H9 (cell line): Measurements from ENCODE around the gene NECAB2. TPM values are rescaled to one million over a fixed set of nuclear protein-coding genes. Genes with fewer than 3 reads are reported as not detected.

Experiments
- DNase-seq: peaks from one replicate; pipeline ENCODE4 v3.0.0-alpha.2; 2017
- H2AFZ ChIP-seq: one replicate; pipeline ENCODE4 v1.6.1; 2013; ENCODE audit warnings: mild to moderate bottlenecking, low read length, control low read depth, moderate library complexity
- H2AK5ac ChIP-seq: 2 replicates; pipeline ENCODE4 v1.6.1; 2013; ENCODE audit warnings: low read length, control low read depth, mixed read lengths; ENCODE audit not compliant: insufficient read length
- H2BK120ac ChIP-seq: one replicate; pipeline ENCODE4 v1.6.1; 2013; ENCODE audit warnings: low read depth, mild to moderate bottlenecking, low read length, control low read depth, inconsistent platforms; ENCODE audit not compliant: poor library complexity, severe bottlenecking
- H2BK12ac ChIP-seq: 2 replicates; pipeline ENCODE4 v1.6.1; 2013; ENCODE audit warnings: low read length, control low read depth, mixed read lengths, low read depth; ENCODE audit not compliant: insufficient read length
- H2BK15ac ChIP-seq: 2 replicates; pipeline ENCODE4 v1.6.1; 2013; ENCODE audit warnings: low read depth, low read length, control low read depth
- H2BK20ac ChIP-seq: one replicate; pipeline ENCODE4 v1.6.1; 2013; ENCODE audit warnings: low read depth, mild to moderate bottlenecking, low read length, control low read depth, inconsistent platforms; ENCODE audit not compliant: poor library complexity, severe bottlenecking
- H2BK5ac ChIP-seq: 2 replicates; pipeline ENCODE4 v1.6.1; 2013; ENCODE audit warnings: low read length, control low read depth, mixed read lengths; ENCODE audit not compliant: insufficient read length
- H3K14ac ChIP-seq: 2 replicates; pipeline ENCODE4 v1.6.1; 2013; ENCODE audit warnings: low read length, control low read depth; ENCODE audit not compliant: insufficient read depth
- H3K18ac ChIP-seq: 2 replicates; pipeline ENCODE4 v1.6.1; 2013; ENCODE audit warnings: low read depth, mild to moderate bottlenecking, mixed read lengths, low read length, control low read depth; ENCODE audit not compliant: insufficient read length
- H3K23ac ChIP-seq: 2 replicates; pipeline ENCODE4 v1.6.1; 2013; ENCODE audit warnings: low read length, control low read depth, mixed read lengths, low read depth; ENCODE audit not compliant: insufficient read length
- H3K23me2 ChIP-seq: 2 replicates; pipeline ENCODE4 v1.6.1; 2013; ENCODE audit warnings: low read depth, mild to moderate bottlenecking, mixed read lengths, low read length, control low read depth; ENCODE audit not compliant: insufficient read length, poor library complexity, severe bottlenecking
- H3K27ac ChIP-seq: 2 replicates; pipeline ENCODE4 v1.5.1; 2013; ENCODE audit warnings: low read length, control low read depth, mixed read lengths, low read depth; ENCODE audit not compliant: insufficient read length
- H3K27me3 ChIP-seq: 2 replicates; pipeline ENCODE4 v1.6.1; 2013; ENCODE audit warnings: low read length, control low read depth, inconsistent platforms; ENCODE audit not compliant: insufficient read depth
- H3K4ac ChIP-seq: 2 replicates; pipeline ENCODE4 v1.6.1; 2013; ENCODE audit warnings: low read depth, mild to moderate bottlenecking, control low read depth, inconsistent platforms, low read length, moderate library complexity
- H3K4me1 ChIP-seq: 2 replicates; pipeline ENCODE4 v1.6.1; 2013; ENCODE audit warnings: low read length, control low read depth, inconsistent platforms; ENCODE audit not compliant: insufficient read depth
- H3K4me2 ChIP-seq: 2 replicates; pipeline ENCODE4 v1.6.1; 2013; ENCODE audit warnings: low read length, control low read depth, mixed read lengths; ENCODE audit not compliant: insufficient read length, insufficient read depth
- H3K56ac ChIP-seq: 2 replicates; pipeline ENCODE4 v1.6.1; 2013; ENCODE audit warnings: low read depth, mild to moderate bottlenecking, mixed read lengths, low read length, control low read depth; ENCODE audit not compliant: insufficient read length
- H3K79me1 ChIP-seq: 2 replicates; pipeline ENCODE4 v1.6.1; 2013; ENCODE audit warnings: low read depth, mild to moderate bottlenecking, moderate library complexity, low read length, control low read depth, inconsistent platforms; ENCODE audit not compliant: insufficient read depth, poor library complexity, severe bottlenecking
- H3K79me2 ChIP-seq: 2 replicates; pipeline ENCODE4 v1.6.1; 2013; ENCODE audit warnings: low read length, control low read depth, inconsistent platforms; ENCODE audit not compliant: insufficient read depth
- H3K9ac ChIP-seq: 2 replicates; pipeline ENCODE4 v1.6.1; 2013; ENCODE audit warnings: low read length, control low read depth, mixed read lengths; ENCODE audit not compliant: insufficient read length; ENCODE audit errors: extremely low read depth
- H3K9me3 ChIP-seq: one replicate; pipeline ENCODE4 v1.6.1; 2013; ENCODE audit warnings: low read depth, low read length, inconsistent platforms; ENCODE audit not compliant: control insufficient read depth
- H3T11ph ChIP-seq: one replicate; pipeline ENCODE4 v1.6.1; 2013; ENCODE audit warnings: mild to moderate bottlenecking, low read length, control low read depth, inconsistent platforms
- H4K20me1 ChIP-seq: one replicate; pipeline ENCODE4 v1.6.1; 2013; ENCODE audit not compliant: control insufficient read depth, insufficient read length, insufficient read depth
- H4K5ac ChIP-seq: 2 replicates; pipeline ENCODE4 v1.6.1; 2013; ENCODE audit warnings: low read depth, mild to moderate bottlenecking, mixed read lengths, low read length, control low read depth; ENCODE audit not compliant: insufficient read length
- H4K8ac ChIP-seq: replicated peaks from 2 replicates; pipeline ENCODE4 v1.6.1; 2013; ENCODE audit warnings: low read length, control low read depth, mixed read lengths, low read depth; ENCODE audit not compliant: insufficient read length
- H4K91ac ChIP-seq: 2 replicates; pipeline ENCODE4 v1.6.1; 2013; ENCODE audit warnings: low read depth, mild to moderate bottlenecking, moderate library complexity, mixed read lengths, low read length, control low read depth; ENCODE audit not compliant: insufficient read length
- H3K27ac Mint-ChIP-seq, 3 experiments: 2 replicates in 2 of 3; 3 replicates in 1 of 3; pipeline ENCODE4 v1.8.0; 2020 to 2021; ENCODE audit warnings: mixed read lengths in 3 of 3, mild to moderate bottlenecking in 1 of 3, moderate library complexity in 1 of 3
- H3K27me3 Mint-ChIP-seq: 2 replicates; pipeline ENCODE4 v1.8.0; 2021; ENCODE audit warnings: low read depth, mild to moderate bottlenecking, moderate library complexity, mixed read lengths
- H3K36me3 Mint-ChIP-seq, 3 experiments: 2 replicates in 2 of 3; 3 replicates in 1 of 3; pipeline ENCODE4 v1.8.0; 2020 to 2021; ENCODE audit warnings: low read depth in 3 of 3, mixed read lengths in 3 of 3; ENCODE audit not compliant: insufficient read depth in 1 of 3
- H3K4me1 Mint-ChIP-seq, 2 experiments: 2 replicates each; pipeline ENCODE4 v1.8.0; 2020; ENCODE audit warnings: mixed read lengths in 2 of 2
- H3K4me3 Mint-ChIP-seq, 2 experiments: 2 replicates in 1 of 2; 3 replicates in 1 of 2; pipeline ENCODE4 v1.8.0; 2020 to 2021; ENCODE audit warnings: mild to moderate bottlenecking in 2 of 2, mixed read lengths in 2 of 2, moderate library complexity in 1 of 2
- H3K9me3 Mint-ChIP-seq, 2 experiments: 2 replicates in 1 of 2; 3 replicates in 1 of 2; pipeline ENCODE4 v1.8.0; 2020; ENCODE audit warnings: mild to moderate bottlenecking in 2 of 2, mixed read lengths in 2 of 2, moderate library complexity in 1 of 2
- WGBS: extraction: QIAGEN DNeasy Blood & Tissue Kit; methylation state at CpG from one replicate; pipeline ENCODE4 v1.1.7; 2013; ENCODE audit warnings: missing lambda C conversion rate, low lambda C conversion rate, mixed read lengths; ENCODE audit not compliant: insufficient read length; ENCODE audit errors: extremely low coverage; 5-methylcytosine and 5-hydroxymethylcytosine counted together
- total RNA-seq: library from RNA; stranded (reverse); gene quantifications from 2 replicates; pipeline ENCODE4 v1.2.1, GENCODE V29; 2021
- TF ChIP-seq, protein P1 (sequence below): fragments of 200-600 bp; sonication (generic); conservative IDR thresholded peaks from 3 replicates; pipeline ENCODE4 v1.8.0; 2021; ENCODE audit warnings: antibody characterized with exemption, mild to moderate bottlenecking

The NECAB2 gene
- total RNA-seq, 1 experiment from 2014 or later: 12.6 TPM

DNA sequence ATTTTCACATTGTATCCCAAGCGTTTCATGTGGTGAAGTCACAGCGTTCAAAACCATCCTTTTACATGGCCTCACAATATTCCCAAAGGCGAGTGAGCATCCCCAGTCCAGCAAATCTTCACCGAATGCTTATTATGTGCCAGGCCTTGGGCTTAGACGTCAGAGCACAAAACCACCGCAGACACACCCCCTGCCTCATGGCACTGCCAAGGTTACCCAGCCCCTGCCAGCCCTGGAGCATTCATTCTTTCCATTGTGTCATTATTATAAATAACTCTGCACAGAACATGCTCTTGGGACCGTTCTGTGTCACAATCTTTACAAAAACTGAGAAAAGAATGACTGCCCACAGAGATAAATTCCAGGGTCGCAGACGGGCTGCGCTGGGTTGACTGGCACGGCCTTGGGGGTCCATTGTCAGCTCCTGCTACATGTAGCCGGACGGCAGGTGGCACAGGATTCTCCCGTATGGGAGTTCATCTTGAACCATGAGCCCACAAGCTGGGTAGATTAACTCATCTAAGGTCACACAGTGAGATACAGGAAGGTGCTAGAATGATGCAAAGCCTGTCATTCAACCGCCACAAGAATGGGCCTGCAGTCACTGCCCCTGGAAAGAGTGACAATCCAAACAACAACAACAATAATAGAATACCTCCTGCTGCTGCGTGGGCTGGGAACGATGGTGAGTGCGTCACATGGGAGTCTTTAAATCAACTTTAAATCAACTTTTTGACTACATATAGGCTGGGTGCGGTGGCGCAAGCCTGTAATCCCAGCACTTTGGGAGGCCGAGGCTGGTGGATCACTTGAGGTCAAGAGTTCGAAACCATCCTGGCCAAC, 4.5 kb upstream of the NECAB2 start:
- H3K79me1 ChIP-seq: no peaks in the 10 kb centered on the region
- DNase-seq: no peak
- H3K27me3 ChIP-seq: no peaks in the 10 kb centered on the region
- no CpG with 5 or more reads among the region's 22 CpGs for WGBS
- no peak overlapping the region for H3K56ac ChIP-seq
- peaks cover 3% of the 10 kb centered on the region for H4K20me1 ChIP-seq
- H3K4me2 ChIP-seq: no peak overlapping the region
- H3K4me3 Mint-ChIP-seq: no peak overlapping the region
- no peak overlapping the region for H4K91ac ChIP-seq
- H3K14ac ChIP-seq: no peak overlapping the region
- no peak overlapping the region for H3K27ac ChIP-seq
- H2BK120ac ChIP-seq: no peak overlapping the region
- no peak overlapping the region for H3K18ac ChIP-seq
- no peak overlapping the region for H3K27ac Mint-ChIP-seq
- H4K8ac ChIP-seq: no peak overlapping the region
- no peak overlapping the region for H2BK5ac ChIP-seq
- H2BK20ac ChIP-seq: no peak overlapping the region
- H2BK15ac ChIP-seq: no peak overlapping the region
- H3K9me3 Mint-ChIP-seq: no peaks in the 10 kb centered on the region; a peak in 1 of 5 replicates
- H2AK5ac ChIP-seq: no peak overlapping the region
- no peaks in the 10 kb centered on the region for H3K9me3 ChIP-seq
- no peak overlapping the region for H4K5ac ChIP-seq
- no peak overlapping the region for H2BK12ac ChIP-seq
- H2AFZ ChIP-seq: no peak overlapping the region
- H3K23me2 ChIP-seq: no peaks in the 10 kb centered on the region
- H3K23ac ChIP-seq: no peak overlapping the region
- TF ChIP-seq, protein P1, sequence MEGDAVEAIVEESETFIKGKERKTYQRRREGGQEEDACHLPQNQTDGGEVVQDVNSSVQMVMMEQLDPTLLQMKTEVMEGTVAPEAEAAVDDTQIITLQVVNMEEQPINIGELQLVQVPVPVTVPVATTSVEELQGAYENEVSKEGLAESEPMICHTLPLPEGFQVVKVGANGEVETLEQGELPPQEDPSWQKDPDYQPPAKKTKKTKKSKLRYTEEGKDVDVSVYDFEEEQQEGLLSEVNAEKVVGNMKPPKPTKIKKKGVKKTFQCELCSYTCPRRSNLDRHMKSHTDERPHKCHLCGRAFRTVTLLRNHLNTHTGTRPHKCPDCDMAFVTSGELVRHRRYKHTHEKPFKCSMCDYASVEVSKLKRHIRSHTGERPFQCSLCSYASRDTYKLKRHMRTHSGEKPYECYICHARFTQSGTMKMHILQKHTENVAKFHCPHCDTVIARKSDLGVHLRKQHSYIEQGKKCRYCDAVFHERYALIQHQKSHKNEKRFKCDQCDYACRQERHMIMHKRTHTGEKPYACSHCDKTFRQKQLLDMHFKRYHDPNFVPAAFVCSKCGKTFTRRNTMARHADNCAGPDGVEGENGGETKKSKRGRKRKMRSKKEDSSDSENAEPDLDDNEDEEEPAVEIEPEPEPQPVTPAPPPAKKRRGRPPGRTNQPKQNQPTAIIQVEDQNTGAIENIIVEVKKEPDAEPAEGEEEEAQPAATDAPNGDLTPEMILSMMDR: no peak
- no peaks in the 10 kb centered on the region for H3K79me2 ChIP-seq
- H3K4ac ChIP-seq: no peak overlapping the region
- no peak overlapping the region for H3T11ph ChIP-seq
- H3K4me1 ChIP-seq: no peaks in the 10 kb centered on the region
- no peaks in the 10 kb centered on the region for H3K27me3 Mint-ChIP-seq
- peaks cover 0 to 2% (median 0%) of the 10 kb centered on the region in 3 experiments; a peak in 1 of 7 replicates for H3K36me3 Mint-ChIP-seq
- H3K9ac ChIP-seq: no peak overlapping the region
- H3K4me1 Mint-ChIP-seq: peaks cover 3 to 8% of the 10 kb centered on the region in 2 experiments; a peak in 2 of 4 replicates
